ENCODE data around the gene RIC1.

The RIC1 gene

GRCh38 chr9:5749306-5749705, 120.4 kb downstream of the RIC1 start (continued):
- TF ChIP-seq ZNF248 (tag by site-specific recombination; IDR thresholded peaks at IDR 0.05) = no peak

GRCh38 chr9:5750569-5750968, 121.7 kb downstream of the RIC1 start:
- H3K36me3 ChIP-seq (ENCODE audit: control insufficient read depth in 2 of 2, insufficient read depth in 1 of 2, low read length in 2 of 2) = peaks cover 7 to 38% of the 10 kb centered on the region in 2 experiments
- POLR2A ChIA-PET = no interaction called here

GRCh38 chr9:5756633-5757032, 127.7 kb downstream of the RIC1 start:
- CTCF ChIA-PET = interaction anchor here (0.6 to 1.3 kb wide), 4 partner anchors 10 to 593 kb away, joined by 3 to 5 read pairs (median 4); no protein-coding TSS in a partner anchor

More at GRCh38 chr9:5750569-5750968, 121.7 kb downstream of the RIC1 start:
- CTCF ChIA-PET = interaction anchor here (0.6 kb wide), 2 partner anchors 133 to 1440 kb away, joined by 3 read pairs; no protein-coding TSS in a partner anchor
- no peak for TF ChIP-seq ZNF391 (tag by site-specific recombination; IDR thresholded peaks at IDR 0.05; ENCODE audit: borderline replicate concordance, low read depth)
- no peak for TF ChIP-seq ZBTB8A (tag by site-specific recombination; IDR thresholded peaks at IDR 0.05)
- no peak for TF ChIP-seq TRIM28 (IDR thresholded peaks at IDR 0.05; ENCODE audit: borderline replicate concordance, low read length)
- TF ChIP-seq ZNF354C (tag by site-specific recombination; IDR thresholded peaks at IDR 0.05; ENCODE audit: borderline replicate concordance, low read depth) = no peak
- no peak for TF ChIP-seq ELK4 (IDR thresholded peaks at IDR 0.05; ENCODE audit: borderline replicate concordance, low read depth, low read length)
- no peak for TF ChIP-seq IKZF3 (tag by site-specific recombination; IDR thresholded peaks at IDR 0.05)
- TF ChIP-seq ZNF561 (tag by site-specific recombination; IDR thresholded peaks at IDR 0.05; ENCODE audit: borderline replicate concordance) = no peak
- no peak for TF ChIP-seq ZBTB6 (tag by site-specific recombination; IDR thresholded peaks at IDR 0.05)
- no peak for TF ChIP-seq ZNF843 (tag by site-specific recombination; IDR thresholded peaks at IDR 0.05)
- no peak for TF ChIP-seq ZNF571 (tag by site-specific recombination; IDR thresholded peaks at IDR 0.05)
- TF ChIP-seq ZNF555 (tag by site-specific recombination; conservative IDR thresholded peaks at IDR 0.05) = no peak
- Histone ChIP-seq H3K4me3 (ENCODE audit: low read depth, low read length) (no peak overlapping the region), H3K27ac (ENCODE audit: extremely low read depth, low read depth, low read length) (no peak overlapping the region), H3K9me3 (ENCODE audit: control insufficient read depth, insufficient read depth, low read depth, low read length) (no peaks in the 10 kb centered on the region), H3K4me1 (ENCODE audit: control insufficient read depth, insufficient read depth, low read length) (no peaks in the 10 kb centered on the region)

GRCh38 chr9:5760338-5760737, 131.4 kb downstream of the RIC1 start:
- peaks cover 3 to 86% of the 10 kb centered on the region in 2 experiments for H3K36me3 ChIP-seq (ENCODE audit: control insufficient read depth in 2 of 2, insufficient read depth in 1 of 2, low read length in 2 of 2)
- H3K9me3 ChIP-seq (ENCODE audit: control insufficient read depth, insufficient read depth, low read depth, low read length) = no peaks in the 10 kb centered on the region
- H3K4me3 ChIP-seq (ENCODE audit: low read depth, low read length) = no peak overlapping the region
- POLR2A ChIA-PET = no interaction called here
- no peak overlapping the region for H3K27ac ChIP-seq (ENCODE audit: extremely low read depth, low read depth, low read length)
- CTCF ChIA-PET = no interaction called here
- no peaks in the 10 kb centered on the region for H3K4me1 ChIP-seq (ENCODE audit: control insufficient read depth, insufficient read depth, low read length)
- TF ChIP-seq ZNF302 (tag by site-specific recombination; IDR thresholded peaks at IDR 0.05; ENCODE audit: low read depth) (no peak), ZBTB21 (tag by site-specific recombination; IDR thresholded peaks at IDR 0.05) (no peak), BCL6B (tag by site-specific recombination; IDR thresholded peaks at IDR 0.05) (no peak), ZNF146 (tag by site-specific recombination; IDR thresholded peaks at IDR 0.05) (no peak), SCRT2 (tag by site-specific recombination; IDR thresholded peaks at IDR 0.05) (no peak), ZNF19 (tag by site-specific recombination; IDR thresholded peaks at IDR 0.05; ENCODE audit: low read depth) (no peak), ZNF621 (tag by site-specific recombination; IDR thresholded peaks at IDR 0.05) (no peak), OVOL3 (tag by site-specific recombination; IDR thresholded peaks at IDR 0.05) (no peak), SP2 (tag by site-specific recombination; IDR thresholded peaks at IDR 0.05) (no peak), ZNF121 (tag by site-specific recombination; IDR thresholded peaks at IDR 0.05) (no peak), BCL11A (tag by site-specific recombination; IDR thresholded peaks at IDR 0.05; ENCODE audit: low read depth) (no peak), ZBTB10 (tag by site-specific recombination; IDR thresholded peaks at IDR 0.05) (no peak)

More at GRCh38 chr9:5756633-5757032, 127.7 kb downstream of the RIC1 start:
- Histone ChIP-seq H3K27ac (ENCODE audit: extremely low read depth, low read depth, low read length) (no peak overlapping the region), H3K4me3 (ENCODE audit: low read depth, low read length) (no peak overlapping the region), H3K9me3 (ENCODE audit: control insufficient read depth, insufficient read depth, low read depth, low read length) (no peaks in the 10 kb centered on the region), H3K36me3 (ENCODE audit: control insufficient read depth in 2 of 2, insufficient read depth in 1 of 2, low read length in 2 of 2) (peaks cover 6 to 54% of the 10 kb centered on the region in 2 experiments), H3K4me1 (ENCODE audit: control insufficient read depth, insufficient read depth, low read length) (no peaks in the 10 kb centered on the region)
- POLR2A ChIA-PET = no interaction called here
- no peak for TF ChIP-seq ZNF561 (tag by site-specific recombination; IDR thresholded peaks at IDR 0.05; ENCODE audit: borderline replicate concordance)
- TF ChIP-seq ZNF433 (tag by site-specific recombination; IDR thresholded peaks at IDR 0.05; ENCODE audit: low read depth) = no peak
- TF ChIP-seq ZNF394 (tag by site-specific recombination; IDR thresholded peaks at IDR 0.05; ENCODE audit: borderline replicate concordance) = no peak
- TF ChIP-seq MEIS1 (CRISPR knock-in tag; IDR thresholded peaks at IDR 0.05; ENCODE audit: borderline replicate concordance) = no peak
- no peak for TF ChIP-seq ZNF768 (tag by site-specific recombination; IDR thresholded peaks at IDR 0.05)
